ENCODE measurements around the gene RBCK1.
"Not testable (repeated sequence)": the region's sequence is repeated elsewhere in the genome, so short reads cannot be mapped to it uniquely, and the experiment has no call there.

Gene RBCK1

GRCh38 chr20:391041-391711, 16.9 kb upstream of the RBCK1 start:
- Histone ChIP-seq H3K36me3 (ENCODE audit: insufficient read depth, low read length) (no peaks in the 10 kb centered on the region), H3K9ac (ENCODE audit: low read length) (no peak overlapping the region), H3K4me1 (ENCODE audit: insufficient read depth, low read length) (no peaks in the 10 kb centered on the region), H3K27me3 (ENCODE audit: control insufficient read depth in 1 of 2, insufficient read depth in 2 of 2, low read length in 2 of 2) (no peaks in the 10 kb centered on the region), H3K27ac (ENCODE audit: low read depth, low read length) (no peak overlapping the region), H3K4me3 (ENCODE audit: low read depth in 1 of 2, low read length in 2 of 2) (no peak overlapping the region), H3K9me3 (ENCODE audit: low read length) (no peaks in the 10 kb centered on the region)

GRCh38 chr20:393296-393695, 14.8 kb upstream of the RBCK1 start:
- not testable (repeated sequence) for H3K27ac ChIP-seq (ENCODE audit: low read depth, low read length); H3K9ac ChIP-seq (ENCODE audit: low read length); H3K4me1 ChIP-seq (ENCODE audit: insufficient read depth, low read length); H3K27me3 ChIP-seq (ENCODE audit: control insufficient read depth in 1 of 2, insufficient read depth in 2 of 2, low read length in 2 of 2); H3K4me3 ChIP-seq (ENCODE audit: low read depth in 1 of 2, low read length in 2 of 2); H3K36me3 ChIP-seq (ENCODE audit: insufficient read depth, low read length); H3K9me3 ChIP-seq (ENCODE audit: low read length)

- Histone ChIP-seq H3K4me3 (ENCODE audit: low read depth in 1 of 2, low read length in 2 of 2) (no peak overlapping the region), H3K9me3 (ENCODE audit: low read length) (no peaks in the 10 kb centered on the region), H3K36me3 (ENCODE audit: insufficient read depth, low read length) (no peaks in the 10 kb centered on the region), H3K27ac (ENCODE audit: low read depth, low read length) (no peak overlapping the region), H3K4me1 (ENCODE audit: insufficient read depth, low read length) (no peaks in the 10 kb centered on the region), H3K9ac (ENCODE audit: low read length) (no peak overlapping the region), H3K27me3 (ENCODE audit: control insufficient read depth in 1 of 2, insufficient read depth in 2 of 2, low read length in 2 of 2) (no peaks in the 10 kb centered on the region)
Measured at GRCh38 chr20:396252-396618, 11.9 kb upstream of the RBCK1 start.

GRCh38 chr20:396619-397431, 11.3 kb upstream of the RBCK1 start:
- Histone ChIP-seq H3K9ac (ENCODE audit: low read length) (no peak overlapping the region), H3K27me3 (ENCODE audit: control insufficient read depth in 1 of 2, insufficient read depth in 2 of 2, low read length in 2 of 2) (no peaks in the 10 kb centered on the region), H3K9me3 (ENCODE audit: low read length) (no peaks in the 10 kb centered on the region), H3K4me1 (ENCODE audit: insufficient read depth, low read length) (no peaks in the 10 kb centered on the region), H3K36me3 (ENCODE audit: insufficient read depth, low read length) (no peaks in the 10 kb centered on the region), H3K27ac (ENCODE audit: low read depth, low read length) (no peak overlapping the region), H3K4me3 (ENCODE audit: low read depth in 1 of 2, low read length in 2 of 2) (no peak overlapping the region)

GRCh38 chr20:397432-398237, 10.5 kb upstream of the RBCK1 start:
- no peak overlapping the region for H3K4me3 ChIP-seq (ENCODE audit: low read depth in 1 of 2, low read length in 2 of 2)
- no peaks in the 10 kb centered on the region for H3K36me3 ChIP-seq (ENCODE audit: insufficient read depth, low read length)

GRCh38 chr20:399182-399707, 8.9 kb upstream of the RBCK1 start:
- Histone ChIP-seq H3K27me3 (ENCODE audit: control insufficient read depth in 1 of 2, insufficient read depth in 2 of 2, low read length in 2 of 2) (no peaks in the 10 kb centered on the region), H3K27ac (ENCODE audit: low read depth, low read length) (no peak overlapping the region), H3K9me3 (ENCODE audit: low read length) (no peaks in the 10 kb centered on the region), H3K4me3 (ENCODE audit: low read depth in 1 of 2, low read length in 2 of 2) (no peak overlapping the region), H3K36me3 (ENCODE audit: insufficient read depth, low read length) (no peaks in the 10 kb centered on the region), H3K9ac (ENCODE audit: low read length) (no peak overlapping the region), H3K4me1 (ENCODE audit: insufficient read depth, low read length) (no peaks in the 10 kb centered on the region)

More at GRCh38 chr20:397432-398237, 10.5 kb upstream of the RBCK1 start:
- no peaks in the 10 kb centered on the region for H3K9me3 ChIP-seq (ENCODE audit: low read length)
- H3K4me1 ChIP-seq (ENCODE audit: insufficient read depth, low read length): no peaks in the 10 kb centered on the region
- no peak overlapping the region for H3K9ac ChIP-seq (ENCODE audit: low read length)
- H3K27ac ChIP-seq (ENCODE audit: low read depth, low read length): no peak overlapping the region
- H3K27me3 ChIP-seq (ENCODE audit: control insufficient read depth in 1 of 2, insufficient read depth in 2 of 2, low read length in 2 of 2): no peaks in the 10 kb centered on the region

- H3K27me3 ChIP-seq (ENCODE audit: control insufficient read depth in 1 of 2, insufficient read depth in 2 of 2, low read length in 2 of 2): no peaks in the 10 kb centered on the region
- no peak overlapping the region for H3K27ac ChIP-seq (ENCODE audit: low read depth, low read length)
- H3K9ac ChIP-seq (ENCODE audit: low read length): no peak overlapping the region
- no peaks in the 10 kb centered on the region for H3K36me3 ChIP-seq (ENCODE audit: insufficient read depth, low read length)
- no peaks in the 10 kb centered on the region for H3K9me3 ChIP-seq (ENCODE audit: low read length)
- H3K4me1 ChIP-seq (ENCODE audit: insufficient read depth, low read length): no peaks in the 10 kb centered on the region
- no peak overlapping the region for H3K4me3 ChIP-seq (ENCODE audit: low read depth in 1 of 2, low read length in 2 of 2)
Measured at GRCh38 chr20:400128-400453, 8.0 kb upstream of the RBCK1 start.

- H3K27ac ChIP-seq (ENCODE audit: low read depth, low read length): no peak overlapping the region
- H3K9me3 ChIP-seq (ENCODE audit: low read length): no peaks in the 10 kb centered on the region
- no peaks in the 10 kb centered on the region for H3K4me1 ChIP-seq (ENCODE audit: insufficient read depth, low read length)
- no peaks in the 10 kb centered on the region for H3K36me3 ChIP-seq (ENCODE audit: insufficient read depth, low read length)
- H3K27me3 ChIP-seq (ENCODE audit: control insufficient read depth in 1 of 2, insufficient read depth in 2 of 2, low read length in 2 of 2): no peaks in the 10 kb centered on the region
- H3K9ac ChIP-seq (ENCODE audit: low read length): no peak overlapping the region
- H3K4me3 ChIP-seq (ENCODE audit: low read depth in 1 of 2, low read length in 2 of 2): no peak overlapping the region
Measured at GRCh38 chr20:400454-401275, 7.4 kb upstream of the RBCK1 start.

GRCh38 chr20:401682-402495, 6.2 kb upstream of the RBCK1 start:
- no peak overlapping the region for H3K27ac ChIP-seq (ENCODE audit: low read depth, low read length)
- H3K9ac ChIP-seq (ENCODE audit: low read length): no peak overlapping the region
- no peaks in the 10 kb centered on the region for H3K9me3 ChIP-seq (ENCODE audit: low read length)

GRCh38 chr20:402496-402885, 5.6 kb upstream of the RBCK1 start:
- no peaks in the 10 kb centered on the region for H3K36me3 ChIP-seq (ENCODE audit: insufficient read depth, low read length)

More at GRCh38 chr20:401682-402495, 6.2 kb upstream of the RBCK1 start:
- Histone ChIP-seq H3K36me3 (ENCODE audit: insufficient read depth, low read length) (no peaks in the 10 kb centered on the region), H3K4me1 (ENCODE audit: insufficient read depth, low read length) (peaks cover 2% of the 10 kb centered on the region), H3K4me3 (ENCODE audit: low read depth in 1 of 2, low read length in 2 of 2) (no peak overlapping the region), H3K27me3 (ENCODE audit: control insufficient read depth in 1 of 2, insufficient read depth in 2 of 2, low read length in 2 of 2) (no peaks in the 10 kb centered on the region)

More at GRCh38 chr20:402496-402885, 5.6 kb upstream of the RBCK1 start:
- Histone ChIP-seq H3K9ac (ENCODE audit: low read length) (no peak overlapping the region), H3K4me1 (ENCODE audit: insufficient read depth, low read length) (peaks cover 7% of the 10 kb centered on the region), H3K4me3 (ENCODE audit: low read depth in 1 of 2, low read length in 2 of 2) (no peak overlapping the region), H3K27me3 (ENCODE audit: control insufficient read depth in 1 of 2, insufficient read depth in 2 of 2, low read length in 2 of 2) (no peaks in the 10 kb centered on the region), H3K9me3 (ENCODE audit: low read length) (no peaks in the 10 kb centered on the region), H3K27ac (ENCODE audit: low read depth, low read length) (no peak overlapping the region)
